Osteocyte (in vitro differentiated cells): ENCODE results near the gene CDC25C. TPM values are rescaled to one million over a fixed set of nuclear protein-coding genes. Genes with fewer than 3 reads are reported as not detected.
A peak's percentile ranks its signal among the peaks of the same experiment; 100 is the strongest.
"Not testable (repeated sequence)": the region's sequence is repeated elsewhere in the genome, so short reads cannot be mapped to it uniquely, and the experiment has no call there.

ENCODE experiments used
- DNase-seq: peaks from one replicate; pipeline ENCODE4 v3.0.0; 2021; ENCODE audit warnings: mixed read lengths; ENCODE audit not compliant: unreplicated experiment; ENCODE audit errors: extremely low spot score
- H3K27ac Mint-ChIP-seq: one replicate; pipeline ENCODE4 v1.8.0; 2021; ENCODE audit warnings: mild to moderate bottlenecking, mixed read lengths; ENCODE audit not compliant: unreplicated experiment
- H3K27me3 Mint-ChIP-seq: one replicate; pipeline ENCODE4 v1.8.0; 2021; ENCODE audit warnings: mixed read lengths; ENCODE audit not compliant: unreplicated experiment
- H3K36me3 Mint-ChIP-seq: one replicate; pipeline ENCODE4 v1.8.0; 2021; ENCODE audit warnings: mixed read lengths; ENCODE audit not compliant: unreplicated experiment
- H3K4me1 Mint-ChIP-seq: one replicate; pipeline ENCODE4 v1.8.0; 2021; ENCODE audit warnings: mixed read lengths; ENCODE audit not compliant: unreplicated experiment
- H3K4me3 Mint-ChIP-seq: one replicate; pipeline ENCODE4 v1.8.0; 2021; ENCODE audit warnings: mild to moderate bottlenecking, moderate library complexity, mixed read lengths; ENCODE audit not compliant: unreplicated experiment
- H3K9me3 Mint-ChIP-seq: one replicate; pipeline ENCODE4 v1.8.0; 2021; ENCODE audit warnings: mixed read lengths; ENCODE audit not compliant: unreplicated experiment
- CTCF ChIP-seq: fragments of 200-600 bp; sonication (generic); IDR thresholded peaks from 2 replicates; pipeline ENCODE4 v1.5.0; 2021; ENCODE audit warnings: antibody characterized with exemption, mild to moderate bottlenecking, moderate library complexity
- total RNA-seq: library from RNA; stranded (reverse); gene quantifications from 2 replicates; pipeline ENCODE4 v1.2.1, GENCODE V29; 2021

CDC25C gene
- total RNA-seq, 1 donor from 2014 or later: 2.2 TPM

DNA sequence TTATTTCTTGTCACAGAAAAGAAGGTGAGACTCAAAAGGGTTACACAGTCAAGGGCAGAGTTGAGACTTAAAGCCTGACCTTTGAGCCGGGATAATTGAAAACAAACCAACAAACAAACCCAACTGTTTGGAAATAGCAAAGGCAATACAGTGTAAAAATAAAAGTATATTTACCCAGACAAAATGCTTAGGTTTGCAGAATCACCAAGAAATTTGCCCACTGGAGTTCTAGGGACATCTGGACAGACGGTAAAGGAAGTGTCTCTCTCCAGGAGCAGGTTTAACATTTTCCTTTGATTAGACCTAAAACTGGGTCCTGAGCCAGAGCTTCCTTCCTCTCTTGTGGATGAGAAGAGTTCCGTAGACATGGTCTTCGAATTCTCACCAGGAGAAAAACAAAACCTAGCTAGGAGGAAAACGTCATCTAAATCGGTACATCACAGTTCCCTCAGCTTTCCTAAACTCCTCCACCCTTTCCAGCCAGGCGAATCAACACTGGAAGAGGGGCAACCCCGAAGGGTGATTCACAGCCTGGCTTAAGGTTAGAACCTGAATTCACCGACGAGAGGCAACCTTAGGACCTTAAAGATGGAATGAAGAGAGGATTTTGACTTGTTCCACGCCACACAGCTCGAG lies 673 bp downstream of the CDC25C start:
- Mint-ChIP-seq H3K27me3 (no peaks in the 10 kb centered on the region), H3K4me1 (peaks cover 24% of the 10 kb centered on the region), H3K27ac (peak overlapping the region; percentile 77), H3K4me3 (peak overlapping the region; percentile 85), H3K36me3 (no peaks in the 10 kb centered on the region), H3K9me3 (no peaks in the 10 kb centered on the region)
- TF ChIP-seq CTCF: no peak
- no peak for DNase-seq

DNA sequence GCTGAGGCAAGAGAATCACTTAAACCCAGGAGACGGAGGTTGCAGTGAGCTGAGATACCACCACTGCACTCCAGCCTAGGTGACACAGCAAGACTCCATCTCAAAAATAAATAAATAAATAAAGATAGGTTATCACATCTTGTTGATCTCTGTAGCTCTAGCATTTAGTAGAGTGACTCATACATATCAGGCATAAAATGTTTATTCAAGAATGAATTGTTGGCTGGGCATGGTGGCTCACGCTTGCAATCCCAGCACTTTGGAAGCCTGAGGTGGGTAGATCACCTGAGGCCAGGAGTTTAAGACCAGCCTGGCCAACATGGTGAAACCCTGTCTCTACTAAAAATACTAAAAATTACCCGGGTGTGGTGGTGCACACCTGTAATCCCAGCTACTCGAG lies 13.4 kb downstream of the CDC25C start:
- not testable (repeated sequence) for H3K9me3 Mint-ChIP-seq, H3K27me3 Mint-ChIP-seq, H3K4me3 Mint-ChIP-seq, DNase-seq, H3K27ac Mint-ChIP-seq, H3K4me1 Mint-ChIP-seq, H3K36me3 Mint-ChIP-seq

DNA sequence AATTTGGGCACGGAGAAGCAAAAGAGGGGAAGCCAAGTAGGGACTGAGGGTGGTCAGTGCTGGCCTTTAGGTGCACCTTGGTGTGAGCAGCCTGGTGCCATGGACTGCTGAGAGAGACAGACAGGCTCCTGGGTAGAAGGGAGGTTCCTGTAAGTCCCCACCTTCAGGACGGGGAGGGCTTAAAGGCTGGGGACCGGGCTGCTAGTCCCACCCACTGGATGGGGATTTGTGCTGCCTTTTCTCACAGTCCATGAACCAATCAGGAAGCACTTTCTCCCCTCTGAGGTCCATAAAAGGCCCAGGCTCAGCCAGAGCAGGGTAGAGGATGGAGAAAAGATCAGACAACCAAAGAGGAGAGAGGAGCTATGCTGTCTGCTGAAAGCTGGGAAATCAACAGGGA lies 15.2 kb downstream of the CDC25C start:
- H3K27me3 Mint-ChIP-seq: no peaks in the 10 kb centered on the region
- H3K4me3 Mint-ChIP-seq: no peak overlapping the region
- H3K36me3 Mint-ChIP-seq: no peaks in the 10 kb centered on the region
- H3K27ac Mint-ChIP-seq: no peak overlapping the region
- TF ChIP-seq CTCF: no peak
- no peak for DNase-seq
- H3K4me1 Mint-ChIP-seq: no peaks in the 10 kb centered on the region
- H3K9me3 Mint-ChIP-seq: no peaks in the 10 kb centered on the region

- no peak overlapping the region for H3K27ac Mint-ChIP-seq
- H3K9me3 Mint-ChIP-seq: no peaks in the 10 kb centered on the region
- H3K27me3 Mint-ChIP-seq: no peaks in the 10 kb centered on the region
- H3K4me3 Mint-ChIP-seq: no peak overlapping the region
- H3K4me1 Mint-ChIP-seq: no peaks in the 10 kb centered on the region
- H3K36me3 Mint-ChIP-seq: no peaks in the 10 kb centered on the region
- TF ChIP-seq CTCF: no peak
- no peak for DNase-seq
Observed at GRCh38 chr5:138315751-138316278, 15.8 kb downstream of the CDC25C start.

DNA sequence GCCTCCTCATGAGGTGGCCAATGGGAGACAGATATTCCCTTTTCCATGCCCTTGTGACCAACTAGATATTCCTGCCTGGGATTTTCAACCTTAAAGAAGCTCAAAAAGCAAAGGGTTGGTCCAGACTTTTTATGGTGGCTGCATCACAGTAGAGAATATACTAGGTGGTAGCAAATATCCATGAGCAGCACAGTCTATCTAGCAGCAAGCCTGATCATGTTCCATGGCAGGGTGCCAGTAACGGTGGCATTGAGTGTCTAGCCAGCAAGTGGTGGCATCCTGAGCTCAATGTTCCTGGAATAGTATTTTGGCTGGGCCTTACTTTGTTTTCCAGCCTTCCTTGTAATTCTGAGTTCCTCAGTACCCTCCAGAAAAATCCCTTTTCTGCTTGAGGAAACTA lies 25.8 kb downstream of the CDC25C start:
- no peak for DNase-seq
- Mint-ChIP-seq H3K9me3 (no peaks in the 10 kb centered on the region), H3K36me3 (peaks cover 2% of the 10 kb centered on the region), H3K27ac (no peak overlapping the region), H3K4me3 (no peak overlapping the region), H3K4me1 (no peaks in the 10 kb centered on the region), H3K27me3 (no peaks in the 10 kb centered on the region)
- TF ChIP-seq CTCF: no peak
